Left forelimb (tissue), 1 donor: Measurements from ENCODE around the gene CTDP1.
"Not testable (repeated sequence)": the region's sequence is repeated elsewhere in the genome, so short reads cannot be mapped to it uniquely, and the experiment has no call there.

Experiments used
- DNase-seq: peaks from one replicate; pipeline ENCODE4 v3.0.0-alpha.2; 2018; ENCODE audit warnings: low spot score

Gene CTDP1

GRCh38 chr18:79682894-79683625 is 3.5 kb downstream of the CTDP1 start:
- no peak for DNase-seq

GRCh38 chr18:79683626-79684282 is 4.2 kb downstream of the CTDP1 start:
- DNase-seq: no peak

GRCh38 chr18:79684283-79684631 is 4.7 kb downstream of the CTDP1 start:
- no peak for DNase-seq

GRCh38 chr18:79684787-79685186 is 5.2 kb downstream of the CTDP1 start:
- DNase-seq: no peak

DNA sequence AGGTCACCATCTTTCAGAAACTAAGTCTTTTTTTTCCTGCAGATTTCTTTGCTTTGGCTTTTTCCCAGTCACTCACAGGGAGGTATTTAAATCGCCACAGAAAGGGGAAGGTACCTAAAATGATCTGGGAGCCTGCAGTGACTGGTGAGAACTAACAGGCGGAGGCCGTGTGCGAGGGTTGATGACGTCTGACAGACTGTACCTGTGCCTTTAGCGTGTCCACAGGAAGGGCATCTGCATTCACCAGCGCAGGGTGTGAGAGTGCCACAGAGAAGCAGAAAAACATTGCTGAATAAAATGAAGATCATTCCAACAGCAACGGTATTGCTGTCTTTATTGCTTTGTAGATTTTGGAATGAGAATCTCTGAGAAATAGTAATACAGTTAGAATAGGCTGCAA is 5.7 kb downstream of the CTDP1 start:
- DNase-seq: no peak

DNA sequence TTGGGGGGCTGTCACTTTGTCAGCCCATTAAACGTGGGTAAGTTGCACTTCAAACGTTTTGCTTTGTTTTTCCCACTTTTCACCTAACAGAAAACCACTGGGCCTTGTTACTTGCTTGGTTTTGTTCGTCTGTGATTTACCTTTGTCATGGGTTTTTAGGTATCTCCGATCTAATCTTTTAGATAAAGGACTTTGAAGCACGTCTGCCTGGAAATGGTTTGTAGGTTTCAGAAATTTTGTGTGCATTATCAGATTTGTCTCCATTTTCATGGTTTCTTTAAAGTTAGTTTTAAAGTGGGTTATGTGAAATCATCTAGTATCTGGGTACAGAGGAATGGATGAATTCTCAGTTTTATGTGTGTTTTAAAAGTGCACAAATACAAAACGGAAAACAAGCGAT is 6.4 kb downstream of the CTDP1 start:
- no peak for DNase-seq

GRCh38 chr18:79687806-79688205 is 8.2 kb downstream of the CTDP1 start:
- DNase-seq: no peak

GRCh38 chr18:79690071-79690470 is 10.5 kb downstream of the CTDP1 start:
- DNase-seq: no peak

- DNase-seq: no peak
These were observed 11.2 kb downstream of the CTDP1 start for GRCh38 chr18:79690586-79691482.

- no peak for DNase-seq
These were observed 12.5 kb downstream of the CTDP1 start for GRCh38 chr18:79692056-79692455.

DNA sequence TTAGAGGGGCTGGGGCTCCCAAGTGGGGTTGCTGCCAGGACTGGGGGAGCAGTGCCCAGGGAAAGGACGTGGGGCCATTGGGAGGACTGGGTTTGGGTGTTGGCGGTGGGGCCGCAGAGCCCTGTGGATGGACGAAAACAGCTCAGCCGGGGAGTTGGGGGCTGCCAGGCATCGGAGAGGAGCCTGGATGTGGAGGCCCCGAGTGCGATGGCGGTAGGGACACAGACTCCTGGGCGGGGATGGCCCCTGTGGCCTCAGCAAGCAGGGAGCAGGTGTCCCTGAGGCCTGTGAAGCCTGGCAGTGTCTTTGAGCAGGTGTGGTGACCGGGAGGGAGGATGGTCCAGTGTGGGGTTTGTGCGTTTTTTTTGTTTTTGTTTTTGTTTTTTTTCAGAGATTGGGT is 13.3 kb downstream of the CTDP1 start:
- no peak for DNase-seq

GRCh38 chr18:79693561-79694205 is 14.1 kb downstream of the CTDP1 start:
- no peak for DNase-seq

DNA sequence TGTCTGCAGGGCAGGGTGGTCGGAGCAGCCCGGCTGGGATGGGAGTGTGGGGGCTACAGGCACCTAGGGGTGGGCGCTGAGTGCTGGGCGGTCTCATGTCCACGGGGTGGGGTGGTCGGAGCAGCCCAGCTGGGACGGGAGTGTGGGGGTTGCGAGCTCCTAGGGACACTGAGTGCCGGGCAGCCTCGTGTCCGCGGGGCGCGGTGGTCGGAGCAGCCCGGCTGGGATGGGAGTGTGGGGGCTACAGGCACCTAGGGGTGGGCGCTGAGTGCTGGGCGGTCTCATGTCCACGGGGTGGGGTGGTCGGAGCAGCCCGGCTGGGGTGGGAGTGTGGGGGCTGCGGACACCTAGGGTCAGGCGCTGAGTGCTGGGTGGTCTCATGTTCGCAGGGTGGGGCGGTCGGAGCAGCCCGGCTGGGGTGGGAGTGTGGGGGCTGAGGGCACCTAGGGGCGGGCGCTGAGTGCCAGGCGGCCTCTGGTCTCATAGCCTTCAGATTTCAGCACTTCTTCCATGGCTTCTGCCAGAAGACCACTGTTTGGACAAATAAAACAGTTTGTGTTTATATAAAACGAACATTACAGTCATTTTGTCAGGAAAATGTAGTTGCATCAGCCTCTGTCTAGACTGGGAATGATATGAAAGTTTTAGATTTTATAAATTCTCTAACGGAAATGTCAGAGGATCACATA is 14.7 kb downstream of the CTDP1 start:
- DNase-seq: not testable (repeated sequence)

DNA sequence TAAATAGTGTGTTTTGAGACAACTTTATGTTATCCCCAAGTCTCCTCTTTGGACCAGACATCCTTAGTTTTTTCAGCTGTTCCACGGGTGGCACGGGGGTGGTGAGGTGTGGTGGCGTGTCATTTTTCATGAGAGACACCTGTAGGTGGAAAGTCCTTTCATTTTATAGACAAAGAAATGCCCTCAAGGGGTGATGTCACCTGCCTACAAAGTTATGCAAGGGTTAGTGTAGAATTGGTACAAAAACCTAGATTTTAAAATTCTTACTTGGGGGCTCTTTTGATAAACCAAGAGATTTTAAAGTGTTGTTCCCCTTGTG is 15.3 kb downstream of the CTDP1 start:
- no peak for DNase-seq

DNA sequence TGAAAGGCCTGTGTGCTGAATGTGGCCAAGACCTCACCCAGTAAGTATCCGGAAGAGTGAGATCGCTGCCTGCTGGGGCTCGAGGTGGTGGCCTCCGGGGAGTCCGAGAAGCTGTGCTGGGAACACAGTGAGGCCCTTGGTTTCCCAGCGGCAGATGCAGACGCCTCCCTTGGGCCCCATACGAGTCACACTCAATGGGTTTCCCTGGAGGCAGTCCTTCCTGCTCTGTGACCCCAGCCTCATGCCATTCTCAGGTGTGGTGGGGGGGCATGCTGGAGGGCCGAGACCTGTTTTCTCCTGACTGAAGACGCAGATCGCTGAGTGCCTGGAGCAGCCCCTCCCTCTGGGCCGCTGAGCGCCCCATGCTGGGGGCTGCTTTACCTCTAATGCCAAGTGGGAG is 15.7 kb downstream of the CTDP1 start:
- DNase-seq: no peak

DNA sequence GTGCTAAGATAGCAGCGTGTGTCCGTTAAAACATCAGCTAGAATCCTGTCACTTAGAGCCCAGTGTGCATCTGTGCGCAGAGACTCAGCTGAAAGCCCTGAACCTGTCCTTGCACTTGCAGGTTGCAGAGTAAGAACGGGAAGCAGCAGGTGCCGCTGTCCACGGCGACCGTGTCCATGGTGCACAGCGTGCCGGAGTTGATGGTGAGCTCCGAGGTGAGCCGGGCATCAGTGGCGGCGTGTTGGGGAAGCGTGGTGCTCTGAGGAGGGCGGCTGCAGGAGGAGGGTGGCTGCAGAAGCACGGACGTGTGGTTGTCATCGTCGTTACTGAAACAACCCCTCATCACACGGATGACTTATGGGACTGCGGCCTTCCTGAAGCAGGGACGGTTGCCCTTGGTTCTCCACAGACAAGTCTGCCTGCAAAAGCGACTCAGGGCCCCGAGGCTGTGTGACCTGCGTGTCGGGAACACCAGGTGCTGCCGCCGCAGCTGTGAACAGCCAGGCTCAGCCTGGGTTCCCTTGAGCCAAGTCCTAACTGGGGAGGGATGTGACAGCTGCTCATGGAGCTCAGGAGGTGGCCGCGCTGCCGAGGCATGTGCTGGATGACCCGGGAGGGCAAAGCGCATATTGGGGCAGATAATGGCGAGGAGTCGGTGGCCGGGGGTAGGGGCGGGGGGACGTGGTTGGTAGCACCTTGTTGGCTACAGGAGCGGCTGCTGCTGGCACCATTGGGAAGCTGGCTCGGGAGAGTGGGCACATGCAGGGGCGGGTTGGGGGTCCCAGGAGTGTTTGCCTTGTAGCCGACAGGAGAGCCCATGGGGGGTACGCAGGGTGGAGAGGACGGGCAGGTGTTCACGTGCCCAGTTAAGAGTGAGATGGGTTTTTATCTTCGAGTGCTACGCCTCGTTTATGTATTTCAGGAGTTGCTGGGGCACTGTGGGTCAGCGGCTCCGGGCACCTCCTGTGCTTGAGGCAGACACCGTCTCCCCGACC is 16.6 kb downstream of the CTDP1 start:
- DNase-seq: no peak

GRCh38 chr18:79697178-79697577 is 17.6 kb downstream of the CTDP1 start:
- no peak for DNase-seq

DNA sequence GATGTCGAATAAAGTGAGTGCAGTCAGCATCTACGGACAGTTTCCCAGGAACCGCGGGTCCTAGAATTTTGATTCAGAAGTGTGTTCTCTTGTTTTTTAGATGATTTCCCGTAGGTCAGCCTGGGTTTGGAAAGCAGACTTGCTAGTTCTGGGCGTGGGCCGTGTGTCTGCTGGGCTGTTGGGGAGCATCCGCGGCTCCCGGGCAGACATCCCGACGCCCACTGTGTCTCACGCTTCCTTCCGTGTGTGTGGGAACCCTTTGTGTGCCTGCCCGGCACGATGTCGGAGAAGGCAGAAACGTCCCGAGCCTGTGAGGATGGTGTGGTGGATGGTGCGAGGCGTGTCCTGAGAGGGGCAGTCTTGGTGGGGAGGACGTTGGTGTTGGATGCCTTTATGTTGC is 18.4 kb downstream of the CTDP1 start:
- DNase-seq: no peak

GRCh38 chr18:79698668-79699335 is 19.2 kb downstream of the CTDP1 start:
- DNase-seq: no peak

DNA sequence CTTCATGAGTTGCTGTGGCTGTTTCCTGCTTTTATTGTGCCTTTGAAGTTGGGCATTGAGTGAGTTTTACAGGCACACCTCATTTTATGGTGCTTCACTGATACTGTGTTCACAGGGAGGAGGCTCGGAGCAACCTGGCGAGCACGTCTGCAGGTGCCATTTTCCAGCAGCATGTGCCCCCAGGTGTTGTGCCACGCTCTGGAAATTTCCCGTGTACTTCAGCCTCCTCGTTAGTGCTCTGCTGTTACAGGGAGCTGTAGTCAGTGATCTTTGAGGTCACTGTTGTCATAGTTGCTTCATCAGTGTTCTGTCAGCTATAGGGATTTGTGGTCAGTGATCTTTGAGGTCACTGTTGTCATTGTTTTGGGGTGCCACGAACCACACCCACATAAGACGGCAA is 20.1 kb downstream of the CTDP1 start:
- DNase-seq: no peak
